NOMO-1 treated with dmso at 0.1 percent for 144 hours (cell line): ENCODE measurements around the gene SPATA45.
A peak's percentile ranks its signal among the peaks of the same experiment; 100 is the strongest.

Source experiments
- DNase-seq: peaks from one replicate; lab custom pipeline; 2025; ENCODE audit not compliant: unreplicated experiment; lab: John Stamatoyannopoulos, UW

Gene SPATA45

DNA sequence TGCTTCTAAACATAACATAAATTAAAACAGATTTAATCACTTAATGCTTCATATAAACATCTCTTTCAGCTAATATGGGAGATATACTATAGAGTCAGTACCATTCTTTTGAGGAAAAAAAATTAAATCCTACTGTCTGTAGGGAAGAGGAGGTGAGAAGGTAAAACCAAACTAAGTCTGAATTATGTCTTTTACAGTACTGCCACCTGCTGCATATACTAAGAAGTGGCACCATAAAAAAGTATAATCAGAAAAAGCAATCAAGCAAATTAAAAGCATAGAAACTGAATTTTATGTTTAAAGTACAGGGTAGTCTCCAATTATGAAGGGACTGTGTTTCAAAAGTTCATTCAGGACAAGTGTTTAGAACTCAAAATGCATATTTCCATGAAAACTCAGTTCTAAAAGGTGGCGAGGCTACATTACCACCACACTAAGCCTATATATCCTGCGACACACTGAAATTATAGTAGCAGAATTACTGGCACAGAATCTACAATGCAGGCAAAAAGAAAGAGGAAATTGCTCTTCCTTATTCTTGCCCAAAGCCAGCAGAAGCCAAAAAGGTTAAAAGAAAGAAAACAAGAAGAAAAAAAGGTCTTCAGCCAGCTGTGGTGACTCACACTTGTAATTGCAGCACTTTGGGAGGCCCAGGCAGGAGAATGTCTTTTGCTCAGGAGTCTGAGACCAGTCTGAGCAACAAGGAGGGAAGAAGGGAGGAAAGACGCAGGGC is 64.9 kb downstream of the SPATA45 start:
- peak; percentile 73 for DNase-seq

DNA sequence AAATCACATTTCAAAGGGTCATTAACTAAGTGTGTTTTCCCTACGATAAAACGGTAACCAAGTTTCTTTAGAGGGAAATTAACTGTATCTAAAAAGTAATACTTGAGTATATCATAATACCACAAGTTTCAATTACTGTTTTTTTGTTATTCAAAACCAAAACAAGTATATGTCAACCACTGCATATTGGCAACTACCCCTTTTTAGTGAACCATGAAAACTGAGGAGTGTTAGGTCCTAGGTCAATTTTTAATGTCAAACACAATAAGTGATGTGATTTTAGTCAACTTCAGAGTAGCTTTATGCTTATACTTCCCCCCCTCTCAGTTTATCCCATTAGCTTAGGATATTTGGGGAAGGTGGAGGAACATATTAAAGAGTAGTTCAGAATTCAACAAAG is 66.2 kb downstream of the SPATA45 start:
- DNase-seq, result no peak

DNA sequence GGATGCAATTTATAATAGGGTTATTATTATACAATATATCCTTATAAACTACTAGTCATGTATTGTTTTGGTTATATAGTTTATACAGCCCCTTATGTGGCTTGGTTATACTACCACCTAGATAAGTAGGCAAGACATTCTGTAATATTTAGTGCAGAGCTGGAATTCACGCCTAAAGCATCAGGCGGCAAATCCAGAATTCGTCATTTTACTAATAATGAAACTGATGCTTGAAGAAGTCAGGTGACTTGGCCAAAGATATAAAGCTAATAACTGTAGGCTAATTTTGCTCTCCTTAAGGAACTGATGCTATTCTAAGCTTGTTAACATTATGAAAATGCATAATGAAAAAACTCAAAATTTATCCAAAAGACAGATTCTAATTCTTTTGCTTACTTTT is 66.7 kb downstream of the SPATA45 start:
- DNase-seq, result no peak
